ENCODE measurements around the gene OSTF1. TPM values are rescaled to one million over a fixed set of nuclear protein-coding genes. Genes with fewer than 3 reads are reported as not detected.

The OSTF1 gene
- total and polyA plus RNA-seq, 2 donors (not counting 3 experiments of a cell fraction or from before 2014, with no cell fraction given) = 23.5 to 70.9 TPM

GRCh38 chr9:75053869-75054268 is 34.4 kb upstream of the OSTF1 start:
- Histone ChIP-seq H3K9me3 (replicated peaks; ENCODE audit: control insufficient read depth, insufficient read depth, low read length) (no peaks in the 10 kb centered on the region), H3K79me2 (ENCODE audit: control insufficient read depth, insufficient read depth, low read length) (no peaks in the 10 kb centered on the region), H3K4me3 (replicated peaks in 1 of 3; ENCODE audit: insufficient read depth in 1 of 3, low read depth in 1 of 3, low read length in 3 of 3) (no peak overlapping the region), H2AFZ (ENCODE audit: low read depth, low read length) (no peak overlapping the region), H3K9me1 (replicated peaks; ENCODE audit: control insufficient read depth, extremely low read depth, insufficient read depth, low read length) (no peaks in the 10 kb centered on the region), H3K4me1 (ENCODE audit: control insufficient read depth, extremely low read depth, insufficient read depth, low read length) (no peaks in the 10 kb centered on the region), H3K27me3 (ENCODE audit: control insufficient read depth in 2 of 2, insufficient read depth in 2 of 2, low read length in 2 of 2) (no peaks in the 10 kb centered on the region), H3K9ac (replicated peaks; ENCODE audit: extremely low read depth, insufficient read depth, low read length) (no peak overlapping the region), H3K4me2 (ENCODE audit: insufficient read depth, low read length) (no peak overlapping the region), H3K27ac (ENCODE audit: insufficient read depth, low read depth, low read length) (no peak overlapping the region), H4K20me1 (replicated peaks; ENCODE audit: control insufficient read depth, extremely low read depth, insufficient read depth, low read length) (no peaks in the 10 kb centered on the region), H3K36me3 (ENCODE audit: control insufficient read depth in 2 of 2, extremely low read depth in 1 of 2, insufficient read depth in 2 of 2, low read length in 2 of 2) (no peaks in the 10 kb centered on the region)
- TF ChIP-seq FOS (IDR thresholded peaks at IDR 0.05; ENCODE audit: borderline replicate concordance, insufficient read depth, low read length) = no peak
- TF ChIP-seq JUN (IDR thresholded peaks at IDR 0.05; ENCODE audit: borderline replicate concordance, insufficient read depth, insufficient read length, low read depth) = no peak
- no peak for TF ChIP-seq EZH2 (IDR thresholded peaks at IDR 0.05; ENCODE audit: borderline replicate concordance, low read depth, low read length, severe bottlenecking)
- TF ChIP-seq MAX (IDR thresholded peaks at IDR 0.05; ENCODE audit: insufficient read depth, insufficient read length) = no peak
- no peak for TF ChIP-seq MYC (IDR thresholded peaks at IDR 0.05; ENCODE audit: low read depth, low read length)
- TF ChIP-seq POLR2AphosphoS5 (IDR thresholded peaks at IDR 0.05; ENCODE audit: insufficient read depth, low read depth, low read length) = no peak
- no peak for TF ChIP-seq CTCF (IDR thresholded peaks at IDR 0.05; ENCODE audit: extremely low read depth in 1 of 2, insufficient read depth in 1 of 2, low read depth in 1 of 2, low read length in 2 of 2)
- TF ChIP-seq GATA2 (IDR thresholded peaks at IDR 0.05; ENCODE audit: insufficient read depth, insufficient read length, low read depth, low read length) = no peak
- no peak for TF ChIP-seq POLR2A (IDR thresholded peaks at IDR 0.05; ENCODE audit: low read depth, low read length)
- DNase-seq (ENCODE audit: low read depth, low spot score) (no peak), FAIRE-seq (no peak)
- intact Hi-C loops (cut with micrococcal nuclease) = no loop called here
- ChIA-PET CTCF (interaction anchor here (1.5 to 1.6 kb wide), 2 partner anchors 280 to 282 kb away, joined by 4 read pairs; no protein-coding TSS in a partner anchor), POLR2A (no interaction called here)
- dilution Hi-C loops (cut with MboI; ENCODE audit: extremely low pct_ligation_motif_present, low sequenced_read_pairs) = loop anchor here (25.0 kb wide), 1 partner anchor 267 kb away; no protein-coding TSS in a partner anchor
- no TSS peak for BruUV-seq (replicated peaks)
